Neural progenitor cell (in vitro differentiated cells): ENCODE measurements around the gene SPTBN4. TPM values are rescaled to one million over a fixed set of nuclear protein-coding genes. Genes with fewer than 3 reads are reported as not detected.

Experiments
- DNase-seq: peaks from one replicate; pipeline ENCODE4 v3.0.0-alpha.2; 2016; ENCODE audit warnings: low spot score
- H2AFZ ChIP-seq: fragments of 200-600 bp; sonication (generic); replicated peaks from 2 replicates; pipeline ENCODE4 v1.6.1; 2016; ENCODE audit warnings: antibody characterized with exemption
- H3F3A ChIP-seq: fragments of 200-600 bp; sonication (generic); 2 replicates; pipeline ENCODE4 v1.6.1; 2016; ENCODE audit warnings: antibody characterized with exemption, low read depth
- H3K27ac ChIP-seq: fragments of 200-600 bp; sonication (generic); 2 replicates; pipeline ENCODE4 v1.5.1; 2016; ENCODE audit warnings: mild to moderate bottlenecking
- H3K27me3 ChIP-seq: fragments of 200-600 bp; sonication (generic); 2 replicates; pipeline ENCODE4 v1.6.1; 2016; ENCODE audit warnings: mild to moderate bottlenecking, moderate library complexity
- H3K36me3 ChIP-seq: fragments of 200-600 bp; sonication (generic); 2 replicates; pipeline ENCODE4 v1.5.1; 2016
- H3K4me1 ChIP-seq: fragments of 200-600 bp; sonication (generic); 2 replicates; pipeline ENCODE4 v1.6.1; 2016; ENCODE audit warnings: mixed run types
- H3K4me2 ChIP-seq: fragments of 200-600 bp; sonication (generic); 2 replicates; pipeline ENCODE4 v1.6.1; 2016
- H3K4me3 ChIP-seq: fragments of 200-600 bp; sonication (generic); 2 replicates; pipeline ENCODE4 v1.5.1; 2016
- H3K79me2 ChIP-seq: fragments of 200-600 bp; sonication (generic); 2 replicates; pipeline ENCODE4 v1.6.1; 2016; ENCODE audit warnings: low read depth
- H3K9ac ChIP-seq: fragments of 200-600 bp; sonication (generic); 2 replicates; pipeline ENCODE4 v1.6.1; 2016
- H3K9me3 ChIP-seq: fragments of 200-600 bp; sonication (generic); 2 replicates; pipeline ENCODE4 v1.5.1; 2016; ENCODE audit warnings: low read depth
- H4K20me1 ChIP-seq: fragments of 200-600 bp; sonication (generic); 2 replicates; pipeline ENCODE4 v1.6.1; 2016; ENCODE audit warnings: low read depth
- H3K27ac Mint-ChIP-seq: 3 replicates; pipeline ENCODE4 v1.8.0; 2021; ENCODE audit warnings: mixed read lengths
- H3K27me3 Mint-ChIP-seq: 2 replicates; pipeline ENCODE4 v1.8.0; 2022; ENCODE audit warnings: low read depth, mild to moderate bottlenecking, inconsistent platforms, moderate library complexity, mixed read lengths; ENCODE audit not compliant: insufficient read depth
- H3K36me3 Mint-ChIP-seq: 3 replicates; pipeline ENCODE4 v1.8.0; 2021; ENCODE audit warnings: mixed read lengths
- H3K4me1 Mint-ChIP-seq: 3 replicates; pipeline ENCODE4 v1.8.0; 2021; ENCODE audit warnings: mixed read lengths
- H3K4me3 Mint-ChIP-seq: 3 replicates; pipeline ENCODE4 v1.8.0; 2021; ENCODE audit warnings: mild to moderate bottlenecking, moderate library complexity, mixed read lengths
- H3K9me3 Mint-ChIP-seq: 3 replicates; pipeline ENCODE4 v1.8.0; 2020; ENCODE audit warnings: mixed read lengths
- CTCF ChIP-seq: fragments of 200-600 bp; sonication (generic); IDR thresholded peaks from 2 replicates; pipeline ENCODE4 v1.5.1; 2017; ENCODE audit warnings: antibody characterized with exemption, mild to moderate bottlenecking
- EZH2 ChIP-seq: fragments of 200-600 bp; sonication (generic); IDR thresholded peaks from 2 replicates; pipeline ENCODE4 v1.6.1; 2017; ENCODE audit warnings: antibody characterized with exemption, mild to moderate bottlenecking, moderate library complexity
- EZH2phosphoT487 ChIP-seq: fragments of 200-600 bp; sonication (generic); IDR thresholded peaks from 2 replicates; pipeline ENCODE4 v1.6.1; 2017; ENCODE audit warnings: antibody characterized with exemption
- total RNA-seq: library from RNA; depleted of rRNA; stranded (reverse); fragments of >200 nt; gene quantifications from 2 replicates; pipeline ENCODE4 v1.2.3, GENCODE V29; 2015; ENCODE audit warnings: low replicate concordance

Gene SPTBN4
- total RNA-seq, 1 donor from 2014 or later = 2.5 TPM

- H3K9me3 Mint-ChIP-seq = peaks cover 5% of the 10 kb centered on the region
- no peak overlapping the region for H2AFZ ChIP-seq
- no peak overlapping the region for H3K9ac ChIP-seq
- H3K27me3 ChIP-seq = peaks cover 48% of the 10 kb centered on the region
- H3K4me1 ChIP-seq = no peaks in the 10 kb centered on the region
- no peaks in the 10 kb centered on the region for H3K36me3 ChIP-seq
- no peaks in the 10 kb centered on the region for H3K36me3 Mint-ChIP-seq
- DNase-seq = no peak
- no peak overlapping the region for H3K27ac Mint-ChIP-seq
- H3K4me3 Mint-ChIP-seq = peak overlapping the region; percentile 38
- peaks cover 20% of the 10 kb centered on the region for H3K4me1 Mint-ChIP-seq
- no peak for TF ChIP-seq EZH2phosphoT487
- no peak for TF ChIP-seq CTCF
- no peak for TF ChIP-seq EZH2
- peaks cover 23% of the 10 kb centered on the region for H3F3A ChIP-seq
- no peak overlapping the region for H3K4me2 ChIP-seq
- peaks cover 17% of the 10 kb centered on the region for H4K20me1 ChIP-seq
- H3K79me2 ChIP-seq = no peaks in the 10 kb centered on the region
- no peaks in the 10 kb centered on the region for H3K9me3 ChIP-seq
- H3K4me3 ChIP-seq = no peak overlapping the region
- H3K27me3 Mint-ChIP-seq = peaks cover 36% of the 10 kb centered on the region
- no peak overlapping the region for H3K27ac ChIP-seq
Measured at GRCh38 chr19:40469011-40469410, 2.2 kb downstream of the SPTBN4 start.

DNA sequence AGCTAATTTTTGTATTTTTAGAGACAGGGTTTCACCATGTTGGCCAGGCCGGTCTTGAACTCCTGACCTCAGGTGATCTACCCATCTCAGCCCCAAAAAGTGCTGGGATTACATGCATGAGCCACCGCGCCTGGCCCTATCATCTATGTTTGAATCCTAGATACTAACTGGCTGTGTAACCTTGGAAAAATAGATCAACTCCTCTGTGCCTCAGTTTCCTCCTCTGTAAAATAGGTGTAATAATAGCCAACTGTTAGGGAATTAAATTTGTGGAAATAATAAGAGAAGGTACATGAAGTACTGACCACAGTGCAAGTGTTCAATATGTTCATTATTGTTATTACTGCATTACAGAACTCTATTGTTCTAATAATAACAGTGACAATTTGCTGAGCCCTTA, 4.3 kb downstream of the SPTBN4 start:
- H3K36me3 Mint-ChIP-seq = no peaks in the 10 kb centered on the region
- Histone ChIP-seq H3K27me3 (peaks cover 35% of the 10 kb centered on the region), H3K4me2 (no peak overlapping the region), H4K20me1 (peaks cover 16% of the 10 kb centered on the region), H3F3A (peaks cover 13% of the 10 kb centered on the region), H3K36me3 (no peaks in the 10 kb centered on the region), H3K9me3 (no peaks in the 10 kb centered on the region), H3K79me2 (no peaks in the 10 kb centered on the region), H3K9ac (no peak overlapping the region), H3K4me3 (no peak overlapping the region), H2AFZ (no peak overlapping the region), H3K27ac (no peak overlapping the region), H3K4me1 (no peaks in the 10 kb centered on the region)
- H3K27ac Mint-ChIP-seq = no peak overlapping the region
- peaks cover 7% of the 10 kb centered on the region for H3K9me3 Mint-ChIP-seq
- H3K27me3 Mint-ChIP-seq = peaks cover 33% of the 10 kb centered on the region
- TF ChIP-seq EZH2phosphoT487 = no peak
- no peak for TF ChIP-seq CTCF
- TF ChIP-seq EZH2 = no peak
- no peak for DNase-seq
- peaks cover 9% of the 10 kb centered on the region for H3K4me1 Mint-ChIP-seq
- H3K4me3 Mint-ChIP-seq = no peak overlapping the region

DNA sequence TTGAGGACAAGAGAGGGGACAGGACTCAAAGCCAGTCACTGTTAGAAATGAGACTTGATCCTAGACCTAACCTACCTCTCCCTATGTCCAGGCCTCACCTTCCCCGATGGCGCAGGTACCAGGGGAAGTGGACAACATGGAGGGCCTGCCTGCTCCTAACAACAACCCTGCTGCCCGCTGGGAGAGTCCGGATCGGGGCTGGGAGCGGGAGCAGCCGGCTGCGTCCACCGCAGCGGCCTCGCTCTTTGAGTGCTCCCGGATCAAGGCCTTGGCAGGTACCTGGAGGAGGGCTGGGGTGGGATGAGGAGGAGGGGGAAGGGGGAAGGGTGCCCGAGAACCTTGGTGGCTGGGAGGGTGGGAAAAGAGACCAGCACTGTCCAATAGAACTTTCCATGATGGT, 5.7 kb downstream of the SPTBN4 start:
- no peaks in the 10 kb centered on the region for H3K79me2 ChIP-seq
- no peak overlapping the region for H2AFZ ChIP-seq
- peaks cover 21% of the 10 kb centered on the region for H3K27me3 ChIP-seq
- no peak overlapping the region for H3K9ac ChIP-seq
- Mint-ChIP-seq H3K36me3 (no peaks in the 10 kb centered on the region), H3K9me3 (peaks cover 3% of the 10 kb centered on the region), H3K4me1 (peaks cover 3% of the 10 kb centered on the region), H3K27me3 (peaks cover 25% of the 10 kb centered on the region), H3K4me3 (no peak overlapping the region), H3K27ac (no peak overlapping the region)
- peaks cover 6% of the 10 kb centered on the region for H3F3A ChIP-seq
- no peak overlapping the region for H3K4me2 ChIP-seq
- H3K4me1 ChIP-seq = no peaks in the 10 kb centered on the region
- TF ChIP-seq CTCF (no peak), EZH2phosphoT487 (no peak), EZH2 (no peak)
- H3K9me3 ChIP-seq = no peaks in the 10 kb centered on the region
- H3K27ac ChIP-seq = no peak overlapping the region
- H4K20me1 ChIP-seq = peaks cover 6% of the 10 kb centered on the region
- no peak overlapping the region for H3K4me3 ChIP-seq
- no peak for DNase-seq
- no peaks in the 10 kb centered on the region for H3K36me3 ChIP-seq
